Neural cell (in vitro differentiated cells): ENCODE results near the gene POLA2.

Experiments used
- EP300 ChIP-seq: fragments of 450-650 bp; conservative IDR thresholded peaks from 2 replicates; pipeline ENCODE4 v1.6.1; 2014; ENCODE audit warnings: antibody characterized with exemption, mild to moderate bottlenecking, moderate library complexity; ENCODE audit not compliant: poor library complexity, severe bottlenecking
- EZH2 ChIP-seq: fragments of 200-600, 300-800 bp; shearing (Covaris generic), sonication (generic); IDR thresholded peaks from 2 replicates; pipeline ENCODE4 v1.6.1; 2014; ENCODE audit warnings: antibody characterized with exemption, low read length, borderline replicate concordance, mild to moderate bottlenecking; ENCODE audit not compliant: insufficient read depth, poor library complexity, severe bottlenecking
- MXI1 ChIP-seq: fragments of 450-650 bp; conservative IDR thresholded peaks from 2 replicates; pipeline ENCODE4 v1.6.1; 2014; ENCODE audit warnings: antibody characterized with exemption, mild to moderate bottlenecking; ENCODE audit not compliant: poor library complexity, severe bottlenecking
- POLR2AphosphoS5 ChIP-seq: IDR thresholded peaks from 2 replicates; pipeline ENCODE4 v1.6.1; 2012
- RAD21 ChIP-seq: fragments of 450-650 bp; conservative IDR thresholded peaks from 2 replicates; pipeline ENCODE4 v1.6.1; 2014; ENCODE audit warnings: antibody characterized with exemption, mild to moderate bottlenecking, moderate library complexity
- SMC3 ChIP-seq: fragments of 450-650 bp; conservative IDR thresholded peaks from 2 replicates; pipeline ENCODE4 v1.6.1; 2014; ENCODE audit warnings: antibody characterized with exemption, mild to moderate bottlenecking, moderate library complexity; ENCODE audit not compliant: poor library complexity
- TF ChIP-seq, protein P1 (sequence below): fragments of 450-650 bp; IDR thresholded peaks from 2 replicates; pipeline ENCODE4 v1.5.1; 2014; ENCODE audit warnings: antibody characterized with exemption, mild to moderate bottlenecking, moderate library complexity; ENCODE audit not compliant: poor library complexity, severe bottlenecking
- TF ChIP-seq, protein P2 (sequence below): IDR thresholded peaks from 2 replicates; pipeline ENCODE4 v1.6.1; 2012; ENCODE audit warnings: borderline replicate concordance

DNA sequence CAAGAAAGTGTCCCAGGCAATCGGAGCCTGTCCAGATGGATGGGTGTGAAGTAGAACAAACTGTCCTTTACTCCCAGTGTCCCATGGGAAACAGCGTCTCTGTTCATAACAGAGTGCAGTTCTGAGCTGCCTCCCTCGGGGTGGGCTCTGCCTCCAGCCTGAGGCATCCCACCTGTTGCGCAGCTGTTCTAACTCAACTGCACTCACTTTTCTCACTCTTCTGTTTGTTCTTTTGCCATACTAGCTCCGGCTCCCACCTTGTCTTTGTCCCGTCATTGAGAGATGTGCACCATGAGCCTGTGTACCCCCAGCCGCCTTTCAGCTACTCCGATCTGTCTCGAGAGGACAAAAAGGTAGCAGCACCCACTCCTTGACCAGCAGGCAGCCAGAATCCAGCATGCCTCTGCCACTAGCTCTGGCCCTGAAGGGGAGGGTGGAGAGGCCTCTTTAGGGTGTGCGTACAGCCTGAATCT lies 32.2 kb downstream of the POLA2 start:
- TF ChIP-seq, protein P1, sequence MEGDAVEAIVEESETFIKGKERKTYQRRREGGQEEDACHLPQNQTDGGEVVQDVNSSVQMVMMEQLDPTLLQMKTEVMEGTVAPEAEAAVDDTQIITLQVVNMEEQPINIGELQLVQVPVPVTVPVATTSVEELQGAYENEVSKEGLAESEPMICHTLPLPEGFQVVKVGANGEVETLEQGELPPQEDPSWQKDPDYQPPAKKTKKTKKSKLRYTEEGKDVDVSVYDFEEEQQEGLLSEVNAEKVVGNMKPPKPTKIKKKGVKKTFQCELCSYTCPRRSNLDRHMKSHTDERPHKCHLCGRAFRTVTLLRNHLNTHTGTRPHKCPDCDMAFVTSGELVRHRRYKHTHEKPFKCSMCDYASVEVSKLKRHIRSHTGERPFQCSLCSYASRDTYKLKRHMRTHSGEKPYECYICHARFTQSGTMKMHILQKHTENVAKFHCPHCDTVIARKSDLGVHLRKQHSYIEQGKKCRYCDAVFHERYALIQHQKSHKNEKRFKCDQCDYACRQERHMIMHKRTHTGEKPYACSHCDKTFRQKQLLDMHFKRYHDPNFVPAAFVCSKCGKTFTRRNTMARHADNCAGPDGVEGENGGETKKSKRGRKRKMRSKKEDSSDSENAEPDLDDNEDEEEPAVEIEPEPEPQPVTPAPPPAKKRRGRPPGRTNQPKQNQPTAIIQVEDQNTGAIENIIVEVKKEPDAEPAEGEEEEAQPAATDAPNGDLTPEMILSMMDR, result no peak
- TF ChIP-seq POLR2AphosphoS5 (no peak), EZH2 (no peak), EP300 (no peak), MXI1 (no peak), SMC3 (no peak), RAD21 (no peak)
- TF ChIP-seq, protein P2, sequence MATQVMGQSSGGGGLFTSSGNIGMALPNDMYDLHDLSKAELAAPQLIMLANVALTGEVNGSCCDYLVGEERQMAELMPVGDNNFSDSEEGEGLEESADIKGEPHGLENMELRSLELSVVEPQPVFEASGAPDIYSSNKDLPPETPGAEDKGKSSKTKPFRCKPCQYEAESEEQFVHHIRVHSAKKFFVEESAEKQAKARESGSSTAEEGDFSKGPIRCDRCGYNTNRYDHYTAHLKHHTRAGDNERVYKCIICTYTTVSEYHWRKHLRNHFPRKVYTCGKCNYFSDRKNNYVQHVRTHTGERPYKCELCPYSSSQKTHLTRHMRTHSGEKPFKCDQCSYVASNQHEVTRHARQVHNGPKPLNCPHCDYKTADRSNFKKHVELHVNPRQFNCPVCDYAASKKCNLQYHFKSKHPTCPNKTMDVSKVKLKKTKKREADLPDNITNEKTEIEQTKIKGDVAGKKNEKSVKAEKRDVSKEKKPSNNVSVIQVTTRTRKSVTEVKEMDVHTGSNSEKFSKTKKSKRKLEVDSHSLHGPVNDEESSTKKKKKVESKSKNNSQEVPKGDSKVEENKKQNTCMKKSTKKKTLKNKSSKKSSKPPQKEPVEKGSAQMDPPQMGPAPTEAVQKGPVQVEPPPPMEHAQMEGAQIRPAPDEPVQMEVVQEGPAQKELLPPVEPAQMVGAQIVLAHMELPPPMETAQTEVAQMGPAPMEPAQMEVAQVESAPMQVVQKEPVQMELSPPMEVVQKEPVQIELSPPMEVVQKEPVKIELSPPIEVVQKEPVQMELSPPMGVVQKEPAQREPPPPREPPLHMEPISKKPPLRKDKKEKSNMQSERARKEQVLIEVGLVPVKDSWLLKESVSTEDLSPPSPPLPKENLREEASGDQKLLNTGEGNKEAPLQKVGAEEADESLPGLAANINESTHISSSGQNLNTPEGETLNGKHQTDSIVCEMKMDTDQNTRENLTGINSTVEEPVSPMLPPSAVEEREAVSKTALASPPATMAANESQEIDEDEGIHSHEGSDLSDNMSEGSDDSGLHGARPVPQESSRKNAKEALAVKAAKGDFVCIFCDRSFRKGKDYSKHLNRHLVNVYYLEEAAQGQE, result no peak
